Measurements from ENCODE around the gene OXER1.

The OXER1 gene

GRCh38 chr2:42755191-42755880 lies 8.6 kb downstream of the OXER1 start:
- no peak overlapping the region for H3K27ac ChIP-seq
- peak in 1 of 2 donors; percentile 37 for DNase-seq
- no peaks in the 10 kb centered on the region for H3K27me3 ChIP-seq

GRCh38 chr2:42754776-42755140 lies 9.2 kb downstream of the OXER1 start:
- TF ChIP-seq, protein P1, sequence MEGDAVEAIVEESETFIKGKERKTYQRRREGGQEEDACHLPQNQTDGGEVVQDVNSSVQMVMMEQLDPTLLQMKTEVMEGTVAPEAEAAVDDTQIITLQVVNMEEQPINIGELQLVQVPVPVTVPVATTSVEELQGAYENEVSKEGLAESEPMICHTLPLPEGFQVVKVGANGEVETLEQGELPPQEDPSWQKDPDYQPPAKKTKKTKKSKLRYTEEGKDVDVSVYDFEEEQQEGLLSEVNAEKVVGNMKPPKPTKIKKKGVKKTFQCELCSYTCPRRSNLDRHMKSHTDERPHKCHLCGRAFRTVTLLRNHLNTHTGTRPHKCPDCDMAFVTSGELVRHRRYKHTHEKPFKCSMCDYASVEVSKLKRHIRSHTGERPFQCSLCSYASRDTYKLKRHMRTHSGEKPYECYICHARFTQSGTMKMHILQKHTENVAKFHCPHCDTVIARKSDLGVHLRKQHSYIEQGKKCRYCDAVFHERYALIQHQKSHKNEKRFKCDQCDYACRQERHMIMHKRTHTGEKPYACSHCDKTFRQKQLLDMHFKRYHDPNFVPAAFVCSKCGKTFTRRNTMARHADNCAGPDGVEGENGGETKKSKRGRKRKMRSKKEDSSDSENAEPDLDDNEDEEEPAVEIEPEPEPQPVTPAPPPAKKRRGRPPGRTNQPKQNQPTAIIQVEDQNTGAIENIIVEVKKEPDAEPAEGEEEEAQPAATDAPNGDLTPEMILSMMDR (IDR thresholded peaks at IDR 0.05) = no peak
- Histone ChIP-seq H3K9me3 (no peaks in the 10 kb centered on the region), H3K4me3 (no peak overlapping the region), H3K36me3 (peaks cover 0 to 33% (median 15%) of the 10 kb centered on the region in 3 donors), H3K27ac (no peak overlapping the region), H3K27me3 (no peaks in the 10 kb centered on the region), H3K4me1 (no peaks in the 10 kb centered on the region)
- DNase-seq = no peak
- intact Hi-C loops (cut with DNase I; ENCODE audit: low total_unique reads) = no loop called here

More at GRCh38 chr2:42755191-42755880, 8.6 kb downstream of the OXER1 start:
- intact Hi-C loops (cut with DNase I; ENCODE audit: low total_unique reads) = no loop called here
- peaks cover 0 to 33% (median 15%) of the 10 kb centered on the region in 3 donors for H3K36me3 ChIP-seq
- TF ChIP-seq, protein P1 (IDR thresholded peaks at IDR 0.05) = no peak
- H3K4me1 ChIP-seq = no peaks in the 10 kb centered on the region
- no peak overlapping the region for H3K4me3 ChIP-seq
- no peaks in the 10 kb centered on the region for H3K9me3 ChIP-seq

DNA sequence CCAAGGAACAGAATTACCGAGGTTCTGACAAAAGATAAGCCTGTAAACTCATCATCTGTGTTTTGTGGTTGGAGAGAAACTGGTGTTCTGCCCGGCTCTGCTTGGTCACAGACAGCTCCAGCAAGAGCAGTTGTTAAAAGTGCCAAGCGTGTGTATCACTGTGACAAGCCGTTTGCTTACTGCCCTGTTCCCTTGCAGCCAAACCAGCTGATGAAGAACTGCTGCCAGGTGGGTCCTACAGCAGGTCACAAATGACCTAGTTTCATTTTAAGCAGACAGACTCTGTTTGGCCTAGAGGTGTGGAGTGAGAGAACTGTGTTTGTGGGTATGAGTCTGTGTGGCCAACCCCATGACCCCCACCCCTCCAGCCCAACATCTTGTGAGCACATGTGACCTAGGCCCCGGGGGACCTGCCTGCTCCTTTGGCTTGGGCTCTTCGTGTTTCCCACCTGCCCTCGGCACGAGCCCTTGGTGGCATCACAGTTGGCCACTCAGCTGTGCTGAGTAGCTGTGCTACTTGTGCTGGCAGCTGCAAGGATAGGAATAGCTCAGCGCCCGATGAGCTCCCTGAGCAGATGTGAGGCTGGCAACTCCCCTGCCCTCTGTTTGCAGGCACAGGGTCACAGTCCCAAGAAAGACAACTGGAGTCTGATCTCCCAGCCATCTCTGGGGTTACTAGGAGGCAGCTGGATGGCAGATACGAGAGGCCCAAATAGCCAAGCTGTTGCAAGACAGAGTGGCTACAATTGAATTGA lies 9.7 kb downstream of the OXER1 start:
- Histone ChIP-seq H3K4me3 (no peak overlapping the region), H3K27me3 (no peaks in the 10 kb centered on the region), H3K36me3 (peaks cover 0 to 33% (median 15%) of the 10 kb centered on the region in 3 donors), H3K4me1 (no peaks in the 10 kb centered on the region), H3K9me3 (no peaks in the 10 kb centered on the region), H3K27ac (no peak overlapping the region)
- TF ChIP-seq, protein P1 (IDR thresholded peaks at IDR 0.05) = no peak
- intact Hi-C loops (cut with DNase I; ENCODE audit: low total_unique reads) = no loop called here
- DNase-seq = no peak

- no peak overlapping the region for H3K27ac ChIP-seq
- H3K4me1 ChIP-seq = no peaks in the 10 kb centered on the region
- no peak overlapping the region for H3K4me3 ChIP-seq
- H3K36me3 ChIP-seq = peaks cover 0 to 39% (median 15%) of the 10 kb centered on the region in 3 donors
- H3K9me3 ChIP-seq = no peaks in the 10 kb centered on the region
- TF ChIP-seq, protein P1 (IDR thresholded peaks at IDR 0.05) = no peak
- intact Hi-C loops (cut with DNase I; ENCODE audit: low total_unique reads) = no loop called here
- no peaks in the 10 kb centered on the region for H3K27me3 ChIP-seq
- DNase-seq = no peak
Observed at GRCh38 chr2:42752816-42753813, 10.8 kb downstream of the OXER1 start.

GRCh38 chr2:42752314-42752713 lies 11.6 kb downstream of the OXER1 start:
- Histone ChIP-seq H3K27ac (no peak overlapping the region), H3K4me1 (no peaks in the 10 kb centered on the region), H3K4me3 (no peak overlapping the region), H3K27me3 (no peaks in the 10 kb centered on the region), H3K36me3 (peaks cover 0 to 46% (median 15%) of the 10 kb centered on the region in 3 donors), H3K9me3 (no peaks in the 10 kb centered on the region)
- peak in 1 of 2 donors; percentile 46 for DNase-seq
- TF ChIP-seq, protein P1 (IDR thresholded peaks at IDR 0.05) = no peak
- intact Hi-C loops (cut with DNase I; ENCODE audit: low total_unique reads) = no loop called here
